ENCODE measurements around the gene ACE.

ACE gene

GRCh38 chr17:63494300-63494928, 17.6 kb downstream of the ACE start:
- ChIA-PET POLR2A (no interaction called here), CTCF (interaction anchor here (1.3 to 3.2 kb wide), 3 partner anchors 15 to 118 kb away, joined by 3 to 8 read pairs (median 5); no protein-coding TSS in a partner anchor)
- no peak for TF ChIP-seq CTCF (IDR thresholded peaks at IDR 0.05; ENCODE audit: control extremely low read depth, extremely low read depth, low read depth, missing control alignments)
- no peak for DNase-seq (ENCODE audit: extremely low spot score)

GRCh38 chr17:63495491-63495890, 18.6 kb downstream of the ACE start:
- CTCF ChIA-PET = interaction anchor here (1.3 to 3.2 kb wide), 5 partner anchors 16 to 117 kb away, joined by 3 to 9 read pairs (median 5); no protein-coding TSS in a partner anchor
- TF ChIP-seq CTCF (IDR thresholded peaks at IDR 0.05; ENCODE audit: control extremely low read depth, extremely low read depth, low read depth, missing control alignments) = no peak
- no peak for DNase-seq (ENCODE audit: extremely low spot score)
- POLR2A ChIA-PET = no interaction called here

- ChIA-PET POLR2A (no interaction called here), CTCF (interaction anchor here (1.3 to 3.2 kb wide), 4 partner anchors 18 to 71 kb away, joined by 3 to 9 read pairs (median 6); partner anchors contain the start of gene CYB561)
- no peak for DNase-seq (ENCODE audit: extremely low spot score)
- no peak for TF ChIP-seq CTCF (IDR thresholded peaks at IDR 0.05; ENCODE audit: control extremely low read depth, extremely low read depth, low read depth, missing control alignments)
Measured at GRCh38 chr17:63496177-63496576, 19.3 kb downstream of the ACE start.

GRCh38 chr17:63496663-63497400, 20.0 kb downstream of the ACE start:
- no peak for DNase-seq (ENCODE audit: extremely low spot score)
- no peak for TF ChIP-seq CTCF (IDR thresholded peaks at IDR 0.05; ENCODE audit: control extremely low read depth, extremely low read depth, low read depth, missing control alignments)
- POLR2A ChIA-PET = no interaction called here
- CTCF ChIA-PET = interaction anchor here (1.7 to 3.2 kb wide), 3 partner anchors 18 to 71 kb away, joined by 3 to 9 read pairs (median 8); partner anchors contain the start of gene CYB561

GRCh38 chr17:63497708-63498483, 21.0 kb downstream of the ACE start:
- no peak for DNase-seq (ENCODE audit: extremely low spot score)
- ChIA-PET CTCF (interaction anchor here (1.1 to 2.2 kb wide), 3 partner anchors 20 to 72 kb away, joined by 3 to 9 read pairs (median 4); partner anchors contain the start of gene CYB561), POLR2A (no interaction called here)
- no peak for TF ChIP-seq CTCF (IDR thresholded peaks at IDR 0.05; ENCODE audit: control extremely low read depth, extremely low read depth, low read depth, missing control alignments)

GRCh38 chr17:63498626-63499195, 21.9 kb downstream of the ACE start:
- POLR2A ChIA-PET = no interaction called here
- no peak for TF ChIP-seq CTCF (IDR thresholded peaks at IDR 0.05; ENCODE audit: control extremely low read depth, extremely low read depth, low read depth, missing control alignments)
- CTCF ChIA-PET = interaction anchor here (1.0 to 1.1 kb wide), 2 partner anchors 73 to 114 kb away, joined by 3 to 4 read pairs; no protein-coding TSS in a partner anchor
- DNase-seq (ENCODE audit: extremely low spot score) = no peak

Measured in GM10248 (cell line).